ENCODE measurements around the gene SFTA2. TPM values are rescaled to one million over a fixed set of nuclear protein-coding genes. Genes with fewer than 3 reads are reported as not detected.

The SFTA2 gene
- total and polyA plus RNA-seq, 9 of the 15 experiments (the other 6 are each of a cell fraction or from before 2014, with no cell fraction given): not detected

DNA sequence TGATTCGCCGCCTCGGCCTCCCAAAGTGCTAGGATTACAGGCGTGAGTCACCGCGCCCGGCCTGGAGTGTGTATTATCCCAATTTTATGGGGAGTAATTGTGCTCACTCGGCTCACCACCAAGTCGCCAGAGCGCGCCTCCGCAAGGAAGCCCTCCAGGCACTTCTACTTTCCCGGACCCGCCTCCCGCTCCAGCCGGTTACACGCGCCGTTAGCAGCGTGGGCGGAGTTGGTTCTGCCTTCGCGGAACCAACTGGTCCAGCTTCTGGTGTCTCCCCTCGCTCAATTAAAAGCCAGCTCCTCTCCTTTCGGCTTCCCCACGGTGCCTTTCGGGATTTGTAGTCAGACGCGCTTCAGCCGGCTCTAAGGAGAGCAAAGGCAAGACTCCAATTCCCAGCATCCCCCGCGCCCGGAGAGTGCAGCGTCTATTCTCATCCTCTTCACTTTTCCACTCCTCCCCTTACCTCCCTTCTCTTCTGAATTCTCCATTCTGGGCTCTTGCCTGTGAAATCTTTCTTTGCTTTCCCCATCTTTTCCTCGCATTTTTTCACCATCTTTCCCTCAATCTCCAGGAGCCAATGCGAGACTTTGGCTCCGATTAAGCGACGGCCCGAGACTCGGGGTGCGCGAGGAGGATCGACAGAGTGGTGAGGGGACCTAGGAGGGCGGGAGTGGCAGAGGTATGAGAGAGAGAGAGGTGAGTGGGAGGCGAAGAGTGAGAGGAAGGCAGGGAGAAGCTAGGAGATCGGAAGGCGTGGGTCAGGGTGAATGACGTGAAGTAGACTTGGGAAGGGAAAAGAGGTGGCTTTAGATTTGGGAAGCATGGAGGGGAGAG, 24.0 kb downstream of the SFTA2 start, which contains the start of gene GTF2H4 (continued):
- TF ChIP-seq TSHZ1 (CRISPR knock-in tag; IDR thresholded peaks at IDR 0.05) (no peak; the same call in 1 of the 2 replicates), ZBED1 (IDR thresholded peaks at IDR 0.05) (no peak; the same call in 1 of the 2 replicates), ZNF584 (CRISPR knock-in tag; IDR thresholded peaks at IDR 0.05; ENCODE audit: low read depth) (peak; percentile 93), ETS2 (tag; IDR thresholded peaks at IDR 0.05; ENCODE audit: borderline replicate concordance, poor library complexity, severe bottlenecking) (no peak), ZNF778 (CRISPR knock-in tag; IDR thresholded peaks at IDR 0.05) (no peak), ZBTB17 (CRISPR knock-in tag; IDR thresholded peaks at IDR 0.05) (peak; percentile 90), NCOA2 (IDR thresholded peaks at IDR 0.05; ENCODE audit: partially characterized antibody in 2 of 2) (no peak), POLR2B (IDR thresholded peaks at IDR 0.05; ENCODE audit: low read depth, partially characterized antibody) (peak; percentile 37), TAF9B (IDR thresholded peaks at IDR 0.05; ENCODE audit: partially characterized antibody) (no peak), ZNF239 (CRISPR knock-in tag; IDR thresholded peaks at IDR 0.05) (peak; percentile 60; the same call in 1 of the 2 replicates), FOXP4 (CRISPR knock-in tag; IDR thresholded peaks at IDR 0.05; ENCODE audit: borderline replicate concordance) (peak; percentile 18; the same call in 1 of the 2 replicates), SP1 (CRISPR knock-in tag; IDR thresholded peaks at IDR 0.05) (peak; percentile 91), SMC3 (conservative IDR thresholded peaks at IDR 0.05; ENCODE audit: insufficient read depth, low read depth, low read length) (0 out of 2 replicates have a peak, but pooled peaks have one; percentile 3), FOXP1 (CRISPR knock-in tag; IDR thresholded peaks at IDR 0.05) (0 out of 2 replicates have a peak, but pooled peaks have one; percentile 40), HCFC1 (IDR thresholded peaks at IDR 0.05; ENCODE audit: low read depth, low read length) (peak; percentile 99), ZNF785 (CRISPR knock-in tag; IDR thresholded peaks at IDR 0.05) (no peak), ZZZ3 (IDR thresholded peaks at IDR 0.05) (0 out of 2 replicates have a peak, but pooled peaks have one; percentile 59), ZNF274 (IDR thresholded peaks at IDR 0.05; ENCODE audit: borderline replicate concordance, low read depth, low read length) (no peak)

Data from K562 (cell line).